Gastroesophageal sphincter (tissue), 3 donors: ENCODE results near the gene INSR.

Source experiments
- POLR2A ChIP-seq, 2 donors: fragments of 450-650 bp; IDR thresholded peaks; one replicate each; pipeline ENCODE4 v1.6.1; 2017; ENCODE audit warnings: antibody characterized with exemption in 2 of 2, mild to moderate bottlenecking in 2 of 2, moderate library complexity in 1 of 2
- TF ChIP-seq, protein P1 (sequence below), 4 experiments: fragments of 200-600 bp in 2 of 4; fragments of 450-650 bp in 2 of 4; sonication (generic) in 1 of 4; IDR thresholded peaks; one replicate each; pipeline ENCODE4 v1.5.1; 2017 to 2019; ENCODE audit warnings: antibody characterized with exemption in 4 of 4, mild to moderate bottlenecking in 2 of 4, moderate library complexity in 2 of 4

DNA sequence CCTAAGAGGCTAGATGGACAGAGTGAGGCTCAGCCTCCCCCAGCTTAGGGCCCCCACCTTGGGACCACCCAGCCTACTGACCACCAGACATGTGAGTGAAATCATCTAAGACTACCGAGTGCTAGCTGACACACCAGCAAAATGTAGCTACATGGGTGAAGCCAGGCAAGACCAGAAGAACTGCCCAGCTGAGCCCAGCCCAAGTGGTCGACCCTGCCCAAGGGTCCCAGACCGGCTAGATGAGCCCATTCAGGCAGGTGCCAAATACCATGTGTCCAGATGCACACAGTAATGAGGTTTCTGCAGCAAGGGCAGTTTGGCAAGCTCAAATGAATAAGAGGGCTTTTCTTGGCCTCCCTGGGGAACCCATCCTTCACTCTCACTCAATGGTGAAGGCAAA lies 168.1 kb downstream of the INSR start:
- TF ChIP-seq, protein P1, sequence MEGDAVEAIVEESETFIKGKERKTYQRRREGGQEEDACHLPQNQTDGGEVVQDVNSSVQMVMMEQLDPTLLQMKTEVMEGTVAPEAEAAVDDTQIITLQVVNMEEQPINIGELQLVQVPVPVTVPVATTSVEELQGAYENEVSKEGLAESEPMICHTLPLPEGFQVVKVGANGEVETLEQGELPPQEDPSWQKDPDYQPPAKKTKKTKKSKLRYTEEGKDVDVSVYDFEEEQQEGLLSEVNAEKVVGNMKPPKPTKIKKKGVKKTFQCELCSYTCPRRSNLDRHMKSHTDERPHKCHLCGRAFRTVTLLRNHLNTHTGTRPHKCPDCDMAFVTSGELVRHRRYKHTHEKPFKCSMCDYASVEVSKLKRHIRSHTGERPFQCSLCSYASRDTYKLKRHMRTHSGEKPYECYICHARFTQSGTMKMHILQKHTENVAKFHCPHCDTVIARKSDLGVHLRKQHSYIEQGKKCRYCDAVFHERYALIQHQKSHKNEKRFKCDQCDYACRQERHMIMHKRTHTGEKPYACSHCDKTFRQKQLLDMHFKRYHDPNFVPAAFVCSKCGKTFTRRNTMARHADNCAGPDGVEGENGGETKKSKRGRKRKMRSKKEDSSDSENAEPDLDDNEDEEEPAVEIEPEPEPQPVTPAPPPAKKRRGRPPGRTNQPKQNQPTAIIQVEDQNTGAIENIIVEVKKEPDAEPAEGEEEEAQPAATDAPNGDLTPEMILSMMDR (IDR thresholded peaks at IDR 0.05), result no peak
- TF ChIP-seq POLR2A (IDR thresholded peaks at IDR 0.05), result no peak
